HG03064 (cell line): ENCODE data around the gene CXCR4.
A peak's percentile ranks its signal among the peaks of the same experiment; 100 is the strongest.
"Not testable (repeated sequence)": the region's sequence is repeated elsewhere in the genome, so short reads cannot be mapped to it uniquely, and the experiment has no call there.

Experiments used
- ATAC-seq: cut with Tn5 transposase; IDR thresholded peaks from one replicate; pipeline ENCODE4 v1.9.1; 2021; ENCODE audit warnings: low read depth; ENCODE audit not compliant: unreplicated experiment

CXCR4 gene

DNA sequence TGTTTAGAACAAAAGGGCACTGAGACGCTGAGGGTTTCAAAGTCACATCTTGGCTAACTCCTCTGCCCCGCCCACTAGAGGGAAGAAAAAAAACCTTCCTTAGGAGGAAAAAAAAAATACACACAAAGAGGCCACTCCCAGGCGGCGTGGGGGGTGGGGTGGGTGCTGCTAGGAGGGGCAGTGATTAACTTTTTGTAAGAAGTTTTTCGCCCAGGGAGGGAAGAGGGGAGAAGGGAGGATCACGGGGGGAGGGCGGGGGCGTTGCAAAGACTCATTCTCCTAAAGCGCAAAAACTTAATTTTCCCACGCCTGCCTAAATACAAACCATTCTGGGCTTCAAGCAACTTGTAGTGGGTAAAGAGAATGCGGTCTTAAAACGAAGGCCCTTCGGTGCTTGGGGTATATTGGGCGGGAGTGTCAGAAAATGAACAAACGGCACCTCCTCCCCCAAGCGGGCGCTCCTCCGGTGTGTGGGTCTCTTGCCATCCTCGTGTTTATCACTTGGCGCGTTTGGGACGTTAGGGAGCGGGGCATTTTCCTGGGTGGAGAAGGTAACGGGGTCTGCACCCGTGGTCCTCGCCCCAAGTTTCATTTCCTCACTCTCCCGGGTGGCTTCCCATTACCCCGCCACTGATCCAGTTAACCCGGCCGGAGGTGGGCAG, 1.7 kb downstream of the CXCR4 start:
- no peak for ATAC-seq

- no peak for ATAC-seq
Measured at GRCh38 chr2:136115183-136115761, 2.7 kb downstream of the CXCR4 start.

GRCh38 chr2:136114382-136114781, 3.6 kb downstream of the CXCR4 start:
- no peak for ATAC-seq

- no peak for ATAC-seq
Measured at GRCh38 chr2:136113209-136113971, 4.6 kb downstream of the CXCR4 start.

DNA sequence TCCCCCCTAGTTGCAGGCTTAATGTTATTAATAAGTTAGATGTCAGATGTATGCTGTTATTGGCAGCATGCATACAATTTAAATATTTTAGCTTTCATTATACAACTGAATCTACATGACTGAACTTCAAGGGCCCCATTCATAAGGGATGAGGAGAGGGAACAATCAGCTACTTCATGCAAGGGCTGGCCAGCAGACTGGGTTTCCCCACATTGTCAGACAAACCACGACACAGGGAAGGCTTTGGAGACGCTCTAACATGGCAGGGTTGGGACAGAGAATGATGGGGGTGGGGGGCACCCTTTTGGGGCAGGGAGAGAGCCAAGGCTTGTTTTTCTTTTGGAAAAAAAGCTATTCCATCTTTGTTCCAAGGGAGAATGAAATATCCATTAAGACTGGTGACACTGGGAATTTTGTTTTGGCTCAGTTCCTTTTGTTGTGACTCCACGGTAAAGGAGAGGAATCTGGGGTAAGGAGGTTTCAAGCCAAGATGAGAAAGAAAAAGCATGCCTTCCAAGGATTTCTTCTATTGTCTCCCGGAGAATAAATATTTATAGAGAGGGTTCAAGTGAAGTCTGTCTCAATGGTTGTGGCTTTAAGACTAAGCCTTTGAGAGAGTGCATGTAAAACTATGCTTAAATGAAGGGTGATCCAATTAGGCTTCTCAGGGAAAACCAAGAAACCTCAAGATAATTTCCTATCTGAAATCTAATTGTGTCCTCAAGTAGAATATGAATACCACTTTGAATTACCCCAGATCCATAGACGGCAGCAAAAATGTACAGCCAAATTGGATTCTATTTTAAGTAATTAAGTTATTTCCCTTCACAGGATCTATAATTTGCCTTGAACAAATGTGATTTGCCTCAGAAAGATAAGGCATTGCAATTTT, 5.4 kb downstream of the CXCR4 start:
- no peak for ATAC-seq

DNA sequence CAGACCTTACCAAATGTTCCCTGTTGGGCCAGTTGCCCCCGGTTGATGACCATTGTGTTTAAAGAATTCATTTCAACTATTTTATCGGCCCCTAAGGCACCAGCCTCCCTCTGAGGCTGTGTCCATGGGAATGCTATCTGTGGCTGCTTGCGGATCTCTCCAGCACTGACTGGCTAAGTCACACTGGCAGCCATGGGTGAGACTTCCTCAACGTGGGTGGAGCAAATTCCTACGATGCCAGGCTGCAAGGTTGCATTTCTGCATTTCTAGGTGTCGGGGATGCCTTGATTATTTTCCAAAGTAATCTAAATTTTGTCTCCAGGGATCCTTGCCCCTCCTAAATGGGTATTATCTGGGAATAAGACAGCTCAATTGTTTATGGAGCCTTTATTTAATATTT, 6.2 kb downstream of the CXCR4 start:
- ATAC-seq, result no peak

DNA sequence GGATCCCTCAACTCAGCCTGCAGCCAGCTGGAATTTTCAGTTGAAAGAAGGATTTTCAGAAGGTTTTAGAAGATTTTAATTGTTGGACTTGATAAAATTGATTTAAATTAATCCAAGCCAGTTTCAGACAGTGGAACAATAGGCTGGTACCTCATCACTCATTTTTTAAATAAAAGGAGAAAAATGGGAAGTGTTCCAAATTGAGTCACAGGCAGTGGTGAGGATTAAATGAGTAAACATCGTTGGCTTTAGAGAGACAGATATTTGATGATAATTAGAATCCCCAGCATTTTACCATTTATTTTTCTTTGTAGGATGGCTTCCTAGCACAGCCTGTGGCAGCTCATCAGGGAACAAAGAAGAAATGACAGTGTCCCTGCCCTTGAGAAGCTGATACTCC, 7.4 kb downstream of the CXCR4 start:
- ATAC-seq, result no peak

- no peak for ATAC-seq
Measured at GRCh38 chr2:136108463-136108862, 9.5 kb downstream of the CXCR4 start.

DNA sequence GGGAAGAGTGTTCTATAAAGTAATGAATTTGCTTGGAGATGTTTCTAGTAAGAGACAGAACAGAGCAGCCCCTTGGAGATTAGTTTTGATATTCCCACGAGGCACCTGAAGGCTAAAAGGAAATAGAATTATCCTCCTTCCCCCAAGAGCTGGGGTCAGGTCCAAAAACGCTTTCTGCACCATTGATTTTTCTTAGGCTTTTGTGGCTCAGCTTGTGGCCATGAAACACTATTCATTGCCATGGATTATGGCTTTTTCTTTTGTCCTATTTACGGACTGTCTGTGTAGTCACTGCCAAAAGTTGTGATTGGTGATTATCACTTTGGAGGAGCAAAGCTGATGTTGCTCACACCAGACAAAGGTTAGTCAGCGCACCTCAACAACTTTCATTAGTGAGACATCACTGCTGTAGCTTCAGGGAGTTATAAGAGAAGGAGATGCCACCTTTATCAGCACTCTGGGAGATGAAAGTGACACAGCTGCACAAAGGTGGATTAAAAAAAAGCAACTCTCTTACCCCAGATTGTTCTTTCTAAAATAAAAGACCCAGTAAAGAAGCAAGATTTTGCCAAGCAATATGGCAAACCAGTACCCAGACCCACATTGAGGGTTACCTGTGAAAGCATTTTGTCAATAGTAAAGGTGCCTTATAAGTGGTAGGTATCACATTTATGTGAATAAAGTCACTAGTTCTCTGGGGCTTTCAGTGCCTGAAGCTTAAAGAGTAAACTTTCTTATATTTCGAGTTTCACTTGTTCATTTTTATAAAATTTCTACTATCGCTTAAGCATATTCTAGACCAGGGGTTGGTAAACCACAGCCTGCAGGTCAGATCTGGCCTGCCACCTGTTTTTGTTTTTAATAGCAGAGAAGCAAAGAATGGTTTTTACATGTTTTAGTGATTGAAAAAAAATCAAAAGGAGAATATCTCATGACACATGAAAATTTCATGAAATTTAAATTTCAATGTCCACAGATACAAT, 10.6 kb downstream of the CXCR4 start:
- peak; percentile 77 for ATAC-seq

DNA sequence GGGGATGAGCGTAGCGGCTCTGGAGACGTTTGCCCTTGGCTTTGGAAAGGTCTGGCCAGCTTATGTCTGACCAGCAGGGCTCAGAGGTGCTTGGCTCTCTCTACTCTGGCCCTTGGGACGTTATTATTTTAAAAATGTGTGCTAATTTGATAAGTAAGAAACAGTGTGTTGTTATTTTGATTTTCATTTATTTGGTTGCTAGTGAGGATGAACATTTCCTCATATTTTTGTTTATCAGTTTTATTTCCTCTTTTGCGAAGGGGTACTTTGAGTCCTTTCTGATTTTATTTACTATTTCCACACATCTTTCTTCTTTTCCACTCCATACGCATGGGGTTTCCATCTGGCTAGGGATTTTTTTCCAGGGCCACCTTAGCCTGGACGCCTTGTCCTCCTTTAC, 11.4 kb downstream of the CXCR4 start:
- no peak for ATAC-seq

- ATAC-seq, result no peak
Measured at GRCh38 chr2:136104977-136105376, 13.0 kb downstream of the CXCR4 start.

DNA sequence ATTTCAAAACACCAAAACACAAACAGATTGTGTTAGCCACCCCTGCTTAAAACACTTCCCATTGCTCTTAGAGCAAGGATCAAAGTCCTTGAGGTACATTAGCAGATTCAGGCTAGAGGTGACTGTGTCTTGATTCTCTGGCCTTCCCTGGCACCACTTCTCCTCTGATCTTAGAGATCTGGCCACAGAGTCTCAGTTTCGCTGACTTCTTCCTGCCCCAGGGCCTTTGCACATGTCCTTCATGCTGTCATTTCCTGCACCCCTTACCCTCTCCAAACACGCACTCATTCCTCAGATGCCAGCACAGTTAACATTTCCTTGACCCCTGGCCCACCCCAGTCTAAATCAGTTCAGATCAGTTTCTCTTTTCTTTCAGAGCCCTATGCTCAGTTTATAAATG, 16.9 kb downstream of the CXCR4 start:
- ATAC-seq, result no peak

DNA sequence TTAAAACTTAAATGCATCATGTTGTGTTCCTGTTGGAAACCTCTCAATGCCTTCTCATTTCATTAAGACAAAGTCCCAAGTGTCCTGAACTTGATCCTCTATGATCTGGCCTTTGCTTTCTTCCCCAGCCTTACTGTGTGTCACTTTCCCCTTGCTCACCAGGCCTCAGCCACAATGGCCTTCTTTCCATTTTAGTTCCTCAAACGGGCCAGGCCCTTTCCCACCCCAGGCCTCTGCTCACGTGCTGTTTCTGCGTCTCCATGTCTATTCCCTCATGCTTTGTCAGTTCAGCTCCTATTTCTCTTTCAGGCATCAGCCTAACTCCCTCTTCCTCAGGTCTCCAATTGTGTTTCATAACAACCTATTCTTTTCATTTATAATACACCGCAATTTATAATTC, 19.5 kb downstream of the CXCR4 start:
- no peak for ATAC-seq

- ATAC-seq, result no peak
Measured at GRCh38 chr2:136093583-136093982, 24.4 kb downstream of the CXCR4 start.

DNA sequence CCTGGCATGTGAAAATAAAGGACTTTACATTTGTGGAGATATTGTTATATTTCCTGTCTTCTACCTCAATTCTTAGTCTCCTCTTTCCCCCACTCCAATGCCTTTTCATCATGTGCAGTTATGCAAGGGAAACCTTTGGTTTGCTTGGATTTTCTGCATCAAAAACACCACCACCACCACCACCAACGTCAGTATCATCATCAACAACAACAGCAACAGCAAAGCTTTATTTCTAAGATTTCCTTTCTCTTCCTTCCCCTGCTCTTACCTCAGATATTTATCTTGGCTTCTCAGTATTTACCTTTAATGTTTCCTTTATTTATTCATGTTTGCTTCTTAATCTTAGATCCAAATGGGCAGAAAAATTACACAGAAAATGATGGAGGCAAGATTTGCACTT, 26.1 kb downstream of the CXCR4 start:
- no peak for ATAC-seq

DNA sequence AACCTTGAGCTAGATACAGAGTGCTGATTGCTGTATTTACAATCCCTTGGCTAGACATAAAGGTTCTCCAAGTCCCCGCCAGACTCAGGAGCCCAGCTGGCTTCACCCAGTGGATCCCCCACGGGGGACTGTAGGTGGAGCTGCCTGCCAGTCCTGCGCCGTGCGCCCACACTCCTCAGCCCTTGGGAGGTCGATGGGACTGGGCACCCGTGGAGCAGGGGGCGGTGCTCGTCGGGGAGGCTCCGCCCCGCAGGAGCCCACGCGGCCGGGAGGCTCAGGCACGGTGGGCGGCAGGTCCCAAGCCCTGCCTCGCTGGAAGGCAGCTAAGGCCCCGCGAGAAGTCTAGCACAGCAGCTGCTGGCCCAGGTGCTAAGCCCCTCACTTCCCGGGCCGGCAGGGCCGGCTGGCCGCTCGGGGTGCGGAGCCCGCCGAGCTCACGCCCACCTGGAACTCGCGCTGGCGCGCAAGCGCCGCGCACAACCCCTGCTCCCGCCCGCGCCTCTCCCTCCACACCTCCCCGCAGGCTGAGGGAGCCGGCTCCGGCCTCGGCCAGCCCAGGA, 30.0 kb downstream of the CXCR4 start:
- ATAC-seq, result not testable (repeated sequence)

GRCh38 chr2:136086253-136087016, 31.5 kb downstream of the CXCR4 start:
- no peak for ATAC-seq

GRCh38 chr2:136085453-136086209, 32.3 kb downstream of the CXCR4 start:
- ATAC-seq, result no peak
